Activated T-helper 1 cell treated with Interleukin-2 at 50 U/mL for 16 hours (primary cell): ENCODE data around the gene LILRB3.
"Not testable (repeated sequence)": the region's sequence is repeated elsewhere in the genome, so short reads cannot be mapped to it uniquely, and the experiment has no call there.

Experiments used
- DNase-seq: peaks from one replicate; pipeline ENCODE4 v3.0.0-alpha.2; 2020; ENCODE audit warnings: low read depth

LILRB3 gene

GRCh38 chr19:54189735-54190502 lies 32.9 kb downstream of the LILRB3 start:
- peak; percentile 99 for DNase-seq

- no peak for DNase-seq
These were observed 33.6 kb downstream of the LILRB3 start, which contains the start of gene MBOAT7 for GRCh38 chr19:54189145-54189734. TSS of gene MBOAT7 (minus strand) at chr19:54189580. CDS start at chr19:54188508, 1,072 bp downstream.

GRCh38 chr19:54188215-54188871 lies 34.5 kb downstream of the LILRB3 start:
- DNase-seq, result peak; percentile 40

- no peak for DNase-seq
These were observed 35.8 kb downstream of the LILRB3 start for GRCh38 chr19:54186934-54187381.

GRCh38 chr19:54186351-54186750 lies 36.5 kb downstream of the LILRB3 start:
- DNase-seq, result no peak

- DNase-seq, result no peak
These were observed 39.4 kb downstream of the LILRB3 start for GRCh38 chr19:54183431-54183830.

GRCh38 chr19:54181894-54182293 lies 40.9 kb downstream of the LILRB3 start:
- not testable (repeated sequence) for DNase-seq

- no peak for DNase-seq
These were observed 42.1 kb downstream of the LILRB3 start for GRCh38 chr19:54180691-54181091.

GRCh38 chr19:54179921-54180461 lies 42.8 kb downstream of the LILRB3 start:
- no peak for DNase-seq

GRCh38 chr19:54179262-54179852 lies 43.5 kb downstream of the LILRB3 start:
- DNase-seq, result no peak

GRCh38 chr19:54178581-54179261 lies 44.1 kb downstream of the LILRB3 start:
- no peak for DNase-seq

DNA sequence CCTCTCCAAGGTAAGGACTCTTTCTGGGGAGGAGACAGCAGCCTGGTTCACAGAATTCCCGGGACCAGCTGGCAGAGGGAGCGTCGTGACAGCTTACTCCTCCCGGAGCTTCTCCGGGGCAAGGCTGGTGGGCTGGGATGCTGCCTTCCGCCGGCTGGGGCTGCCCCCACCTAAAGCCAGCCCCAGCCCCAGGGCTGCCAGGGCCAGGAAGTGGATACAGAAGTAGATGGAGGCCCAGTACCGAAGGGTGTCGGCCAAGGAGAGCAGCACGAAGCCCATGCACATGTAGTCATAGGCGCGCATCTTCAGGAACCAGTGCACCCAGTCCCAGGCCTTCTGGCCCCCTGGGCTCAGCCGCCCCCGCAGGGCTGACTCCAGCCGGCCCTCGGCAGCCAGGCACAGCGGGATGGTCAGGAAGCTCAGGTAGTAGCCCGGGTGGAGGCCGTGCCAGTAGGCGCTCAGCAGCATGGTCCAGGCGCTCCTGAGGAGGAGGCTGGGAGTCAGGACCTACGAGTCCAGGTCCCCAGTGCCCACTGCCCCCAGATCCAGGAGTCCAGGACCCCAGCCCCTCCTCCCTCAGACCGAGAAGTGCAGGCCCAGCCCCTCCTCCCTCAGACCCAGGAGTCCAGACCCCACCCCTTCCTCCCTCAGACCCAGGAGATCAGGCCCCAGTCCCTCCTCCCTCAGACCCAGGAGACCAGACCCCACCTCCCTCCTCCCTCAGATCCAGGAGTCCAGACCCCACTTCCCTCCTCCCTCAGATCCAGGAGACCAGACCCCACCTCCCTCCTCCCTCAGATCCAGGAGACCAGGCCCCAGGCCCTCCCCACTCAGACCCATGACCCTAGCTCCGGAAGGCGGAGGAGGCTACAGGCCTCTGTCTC lies 48.6 kb downstream of the LILRB3 start:
- DNase-seq, result no peak

GRCh38 chr19:54173359-54173699 lies 49.5 kb downstream of the LILRB3 start:
- no peak for DNase-seq

DNA sequence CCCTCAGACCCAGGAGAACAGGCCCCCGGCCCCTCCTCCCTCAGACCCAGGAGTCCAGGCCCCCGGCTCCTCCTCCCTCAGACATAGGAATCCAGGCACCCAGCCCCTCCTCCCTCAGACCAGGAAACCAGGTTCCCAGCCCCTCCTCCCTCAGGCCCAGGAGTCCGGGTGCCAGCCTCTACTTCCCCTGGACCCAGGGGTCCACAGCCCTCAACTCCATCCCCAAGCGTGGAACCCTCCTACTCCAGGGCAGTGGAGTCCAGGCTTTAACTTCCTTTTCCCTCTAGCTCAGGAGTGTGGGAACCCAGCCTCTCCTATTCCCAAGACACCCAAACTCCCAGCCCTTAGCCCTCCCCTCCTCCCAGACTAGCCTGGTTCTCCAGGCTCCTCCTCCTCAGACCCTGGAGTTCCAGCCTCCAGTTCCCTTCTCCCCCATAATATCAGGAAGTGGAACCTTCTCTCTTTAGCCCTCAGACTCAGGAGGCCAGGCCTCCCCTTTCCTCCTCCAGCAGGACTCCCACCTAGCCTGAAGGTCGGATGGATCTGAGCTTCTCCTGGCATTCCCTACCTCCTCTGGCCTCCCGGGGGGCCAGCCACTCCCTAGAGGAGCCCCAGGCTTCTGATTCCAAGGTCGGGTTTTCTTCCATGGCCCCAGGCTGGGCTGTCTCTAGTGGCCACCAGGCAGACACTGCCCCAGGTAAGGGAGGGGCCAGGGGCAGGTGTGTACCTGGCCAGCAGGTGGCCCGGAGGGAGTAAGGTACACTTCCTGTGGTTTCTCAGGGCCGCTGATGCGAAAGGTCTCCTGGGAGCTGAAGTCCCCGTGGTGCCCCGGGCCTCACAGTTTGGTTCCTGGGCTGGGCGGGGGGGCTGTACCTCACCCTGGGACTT lies 50.1 kb downstream of the LILRB3 start, which contains the start of gene TMC4:
Gene TMC4 (minus strand): TSS at position 690 of the 888 bp plus-strand sequence. CDS start 43 bp downstream, at position 647.
- no peak for DNase-seq

DNA sequence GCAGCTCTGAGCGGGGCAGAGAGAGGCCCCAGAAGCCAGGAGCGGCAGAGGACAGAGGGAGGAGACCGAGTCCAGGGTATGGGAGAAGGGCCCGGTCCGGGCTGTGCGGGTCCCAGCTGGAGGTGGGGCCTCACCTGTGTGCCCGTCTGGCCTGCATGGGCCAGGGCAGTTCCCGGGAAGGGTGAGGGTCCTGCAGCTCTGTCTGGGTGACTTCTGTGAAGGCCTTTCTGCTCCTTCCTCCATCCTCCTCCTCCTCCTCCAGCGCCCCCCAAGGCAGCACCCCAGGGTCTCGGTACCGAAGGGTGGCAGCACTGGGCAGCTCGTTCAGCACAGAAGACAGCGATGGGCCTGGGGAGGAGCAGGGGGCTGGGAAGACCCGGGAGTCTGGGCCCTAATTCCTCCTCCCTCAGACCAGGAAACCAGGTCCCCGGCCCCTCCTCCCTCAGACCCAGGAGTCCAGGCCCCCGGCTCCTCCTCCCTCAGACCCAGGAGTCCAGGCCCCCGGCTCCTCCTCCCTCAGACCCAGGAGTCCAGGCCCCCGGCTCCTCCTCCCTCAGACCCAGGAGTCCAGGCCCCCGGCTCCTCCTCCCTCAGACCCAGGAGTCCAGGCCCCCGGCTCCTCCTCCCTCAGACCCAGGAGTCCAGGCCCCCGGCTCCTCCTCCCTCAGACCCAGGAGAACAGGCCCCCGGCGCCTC lies 50.9 kb downstream of the LILRB3 start:
- DNase-seq, result not testable (repeated sequence)

DNA sequence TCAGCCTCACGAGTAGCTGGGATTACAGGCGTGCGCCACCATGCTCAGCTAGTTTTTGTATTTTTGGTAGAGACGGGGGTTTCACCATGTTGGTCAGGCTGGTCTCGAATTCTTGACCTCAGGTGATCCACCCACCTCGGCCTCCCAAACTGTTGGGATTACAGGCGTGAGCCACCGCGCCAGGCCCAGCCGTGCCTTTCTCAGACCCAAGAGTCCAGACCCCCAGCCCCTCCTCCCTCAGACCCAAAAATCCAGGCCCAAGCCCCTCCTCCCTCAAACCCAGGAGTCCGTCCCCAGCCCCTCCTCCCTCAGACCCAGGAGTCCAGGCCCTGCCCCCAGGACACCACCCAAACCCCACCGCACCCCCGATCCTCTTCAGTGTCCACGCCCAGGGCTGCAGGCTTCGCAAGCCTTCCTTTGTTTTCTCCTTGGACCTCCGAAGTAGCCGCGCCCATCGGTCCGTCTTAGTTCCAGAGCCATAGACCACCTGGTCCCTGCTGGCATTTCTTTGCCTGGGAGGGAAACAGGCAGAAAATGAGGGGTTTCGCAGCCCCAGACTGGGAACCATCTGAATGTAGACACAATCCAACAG lies 53.6 kb downstream of the LILRB3 start:
- no peak for DNase-seq

DNA sequence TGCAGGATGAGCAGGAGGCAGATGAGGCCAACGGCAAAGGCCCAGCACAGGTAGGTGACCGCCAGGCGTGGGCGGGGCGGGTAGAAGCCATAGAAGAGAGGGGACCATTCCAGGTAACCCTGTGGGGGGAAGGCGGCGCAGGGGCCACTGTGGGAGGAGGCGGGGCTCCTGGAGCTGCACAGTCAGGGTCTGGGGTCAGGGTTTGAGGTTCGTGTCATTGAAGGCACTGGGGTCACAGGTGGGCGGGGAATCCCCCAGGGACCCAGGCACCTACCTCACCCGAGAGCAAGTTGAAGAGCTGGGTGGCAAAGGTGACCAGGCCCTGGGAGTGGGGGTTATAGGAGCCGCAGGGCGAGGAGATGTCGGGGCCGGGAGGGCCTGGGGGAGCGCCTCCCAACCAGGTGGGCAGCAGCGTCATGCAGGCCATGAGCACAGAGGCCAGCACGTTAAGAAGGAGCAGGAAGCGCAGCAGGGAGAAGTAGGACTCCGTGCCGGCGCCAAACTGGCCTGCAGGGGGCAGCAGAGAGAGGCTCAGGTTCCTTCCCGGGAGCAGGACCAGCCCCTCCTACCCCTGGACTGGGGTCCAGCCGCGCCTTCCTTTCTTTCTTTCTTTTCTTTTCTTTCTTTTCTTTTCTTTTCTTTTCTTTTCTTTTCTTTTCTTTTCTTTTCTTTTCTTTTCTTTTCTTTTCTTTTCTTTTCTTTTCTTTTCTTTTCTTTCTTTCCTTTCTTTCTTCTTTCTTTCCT lies 54.5 kb downstream of the LILRB3 start:
- DNase-seq, result peak; percentile 75
